H9 (cell line): ENCODE data around the gene ZNRF3. TPM values are rescaled to one million over a fixed set of nuclear protein-coding genes. Genes with fewer than 3 reads are reported as not detected.

ENCODE experiments used
- DNase-seq: peaks from one replicate; pipeline ENCODE4 v3.0.0-alpha.2; 2017
- H2AFZ ChIP-seq: one replicate; pipeline ENCODE4 v1.6.1; 2013; ENCODE audit warnings: mild to moderate bottlenecking, low read length, control low read depth, moderate library complexity
- H2AK5ac ChIP-seq: 2 replicates; pipeline ENCODE4 v1.6.1; 2013; ENCODE audit warnings: low read length, control low read depth, mixed read lengths; ENCODE audit not compliant: insufficient read length
- H2BK120ac ChIP-seq: one replicate; pipeline ENCODE4 v1.6.1; 2013; ENCODE audit warnings: low read depth, mild to moderate bottlenecking, low read length, control low read depth, inconsistent platforms; ENCODE audit not compliant: poor library complexity, severe bottlenecking
- H2BK12ac ChIP-seq: 2 replicates; pipeline ENCODE4 v1.6.1; 2013; ENCODE audit warnings: low read length, control low read depth, mixed read lengths, low read depth; ENCODE audit not compliant: insufficient read length
- H2BK15ac ChIP-seq: 2 replicates; pipeline ENCODE4 v1.6.1; 2013; ENCODE audit warnings: low read depth, low read length, control low read depth
- H2BK20ac ChIP-seq: one replicate; pipeline ENCODE4 v1.6.1; 2013; ENCODE audit warnings: low read depth, mild to moderate bottlenecking, low read length, control low read depth, inconsistent platforms; ENCODE audit not compliant: poor library complexity, severe bottlenecking
- H2BK5ac ChIP-seq: 2 replicates; pipeline ENCODE4 v1.6.1; 2013; ENCODE audit warnings: low read length, control low read depth, mixed read lengths; ENCODE audit not compliant: insufficient read length
- H3K14ac ChIP-seq: 2 replicates; pipeline ENCODE4 v1.6.1; 2013; ENCODE audit warnings: low read length, control low read depth; ENCODE audit not compliant: insufficient read depth
- H3K18ac ChIP-seq: 2 replicates; pipeline ENCODE4 v1.6.1; 2013; ENCODE audit warnings: low read depth, mild to moderate bottlenecking, mixed read lengths, low read length, control low read depth; ENCODE audit not compliant: insufficient read length
- H3K23ac ChIP-seq: 2 replicates; pipeline ENCODE4 v1.6.1; 2013; ENCODE audit warnings: low read length, control low read depth, mixed read lengths, low read depth; ENCODE audit not compliant: insufficient read length
- H3K23me2 ChIP-seq: 2 replicates; pipeline ENCODE4 v1.6.1; 2013; ENCODE audit warnings: low read depth, mild to moderate bottlenecking, mixed read lengths, low read length, control low read depth; ENCODE audit not compliant: insufficient read length, poor library complexity, severe bottlenecking
- H3K27ac ChIP-seq: 2 replicates; pipeline ENCODE4 v1.5.1; 2013; ENCODE audit warnings: low read length, control low read depth, mixed read lengths, low read depth; ENCODE audit not compliant: insufficient read length
- H3K27me3 ChIP-seq: 2 replicates; pipeline ENCODE4 v1.6.1; 2013; ENCODE audit warnings: low read length, control low read depth, inconsistent platforms; ENCODE audit not compliant: insufficient read depth
- H3K4ac ChIP-seq: 2 replicates; pipeline ENCODE4 v1.6.1; 2013; ENCODE audit warnings: low read depth, mild to moderate bottlenecking, control low read depth, inconsistent platforms, low read length, moderate library complexity
- H3K4me1 ChIP-seq: 2 replicates; pipeline ENCODE4 v1.6.1; 2013; ENCODE audit warnings: low read length, control low read depth, inconsistent platforms; ENCODE audit not compliant: insufficient read depth
- H3K4me2 ChIP-seq: 2 replicates; pipeline ENCODE4 v1.6.1; 2013; ENCODE audit warnings: low read length, control low read depth, mixed read lengths; ENCODE audit not compliant: insufficient read length, insufficient read depth
- H3K56ac ChIP-seq: 2 replicates; pipeline ENCODE4 v1.6.1; 2013; ENCODE audit warnings: low read depth, mild to moderate bottlenecking, mixed read lengths, low read length, control low read depth; ENCODE audit not compliant: insufficient read length
- H3K79me1 ChIP-seq: 2 replicates; pipeline ENCODE4 v1.6.1; 2013; ENCODE audit warnings: low read depth, mild to moderate bottlenecking, moderate library complexity, low read length, control low read depth, inconsistent platforms; ENCODE audit not compliant: insufficient read depth, poor library complexity, severe bottlenecking
- H3K79me2 ChIP-seq: 2 replicates; pipeline ENCODE4 v1.6.1; 2013; ENCODE audit warnings: low read length, control low read depth, inconsistent platforms; ENCODE audit not compliant: insufficient read depth
- H3K9ac ChIP-seq: 2 replicates; pipeline ENCODE4 v1.6.1; 2013; ENCODE audit warnings: low read length, control low read depth, mixed read lengths; ENCODE audit not compliant: insufficient read length; ENCODE audit errors: extremely low read depth
- H3K9me3 ChIP-seq: one replicate; pipeline ENCODE4 v1.6.1; 2013; ENCODE audit warnings: low read depth, low read length, inconsistent platforms; ENCODE audit not compliant: control insufficient read depth
- H3T11ph ChIP-seq: one replicate; pipeline ENCODE4 v1.6.1; 2013; ENCODE audit warnings: mild to moderate bottlenecking, low read length, control low read depth, inconsistent platforms
- H4K20me1 ChIP-seq: one replicate; pipeline ENCODE4 v1.6.1; 2013; ENCODE audit not compliant: control insufficient read depth, insufficient read length, insufficient read depth
- H4K5ac ChIP-seq: 2 replicates; pipeline ENCODE4 v1.6.1; 2013; ENCODE audit warnings: low read depth, mild to moderate bottlenecking, mixed read lengths, low read length, control low read depth; ENCODE audit not compliant: insufficient read length
- H4K8ac ChIP-seq: replicated peaks from 2 replicates; pipeline ENCODE4 v1.6.1; 2013; ENCODE audit warnings: low read length, control low read depth, mixed read lengths, low read depth; ENCODE audit not compliant: insufficient read length
- H4K91ac ChIP-seq: 2 replicates; pipeline ENCODE4 v1.6.1; 2013; ENCODE audit warnings: low read depth, mild to moderate bottlenecking, moderate library complexity, mixed read lengths, low read length, control low read depth; ENCODE audit not compliant: insufficient read length
- H3K27ac Mint-ChIP-seq, 3 experiments: 2 replicates in 2 of 3; 3 replicates in 1 of 3; pipeline ENCODE4 v1.8.0; 2020 to 2021; ENCODE audit warnings: mixed read lengths in 3 of 3, mild to moderate bottlenecking in 1 of 3, moderate library complexity in 1 of 3
- H3K27me3 Mint-ChIP-seq: 2 replicates; pipeline ENCODE4 v1.8.0; 2021; ENCODE audit warnings: low read depth, mild to moderate bottlenecking, moderate library complexity, mixed read lengths
- H3K36me3 Mint-ChIP-seq, 3 experiments: 2 replicates in 2 of 3; 3 replicates in 1 of 3; pipeline ENCODE4 v1.8.0; 2020 to 2021; ENCODE audit warnings: low read depth in 3 of 3, mixed read lengths in 3 of 3; ENCODE audit not compliant: insufficient read depth in 1 of 3
- H3K4me1 Mint-ChIP-seq, 2 experiments: 2 replicates each; pipeline ENCODE4 v1.8.0; 2020; ENCODE audit warnings: mixed read lengths in 2 of 2
- H3K4me3 Mint-ChIP-seq, 2 experiments: 2 replicates in 1 of 2; 3 replicates in 1 of 2; pipeline ENCODE4 v1.8.0; 2020 to 2021; ENCODE audit warnings: mild to moderate bottlenecking in 2 of 2, mixed read lengths in 2 of 2, moderate library complexity in 1 of 2
- H3K9me3 Mint-ChIP-seq, 2 experiments: 2 replicates in 1 of 2; 3 replicates in 1 of 2; pipeline ENCODE4 v1.8.0; 2020; ENCODE audit warnings: mild to moderate bottlenecking in 2 of 2, mixed read lengths in 2 of 2, moderate library complexity in 1 of 2
- WGBS: extraction: QIAGEN DNeasy Blood & Tissue Kit; methylation state at CpG from one replicate; pipeline ENCODE4 v1.1.7; 2013; ENCODE audit warnings: missing lambda C conversion rate, low lambda C conversion rate, mixed read lengths; ENCODE audit not compliant: insufficient read length; ENCODE audit errors: extremely low coverage; 5-methylcytosine and 5-hydroxymethylcytosine counted together
- total RNA-seq: library from RNA; stranded (reverse); gene quantifications from 2 replicates; pipeline ENCODE4 v1.2.1, GENCODE V29; 2021
- TF ChIP-seq, protein P1 (sequence below): fragments of 200-600 bp; sonication (generic); conservative IDR thresholded peaks from 3 replicates; pipeline ENCODE4 v1.8.0; 2021; ENCODE audit warnings: antibody characterized with exemption, mild to moderate bottlenecking

Gene ZNRF3
- total RNA-seq, 1 experiment from 2014 or later: 20.6 TPM

DNA sequence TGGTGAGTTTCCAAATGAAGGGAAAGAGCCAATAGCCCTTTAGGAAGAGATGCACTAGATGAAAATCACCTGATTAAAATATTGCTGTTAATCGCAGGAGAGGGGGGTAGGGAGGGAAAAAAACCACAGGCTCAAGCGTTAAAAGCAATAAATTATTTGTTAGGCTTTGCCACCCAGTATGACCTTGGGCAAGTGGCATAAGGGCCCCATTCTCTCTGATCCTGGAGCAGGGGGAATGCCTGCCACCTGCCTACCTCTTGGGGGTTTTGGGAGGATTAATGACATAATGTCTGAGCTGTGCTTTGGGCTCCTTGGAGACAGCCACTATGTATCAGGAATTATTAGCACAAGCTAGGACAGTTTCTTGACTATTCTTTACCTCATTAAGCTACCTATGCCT lies 80.0 kb downstream of the ZNRF3 start:
- H4K5ac ChIP-seq: no peak overlapping the region
- no peaks in the 10 kb centered on the region for H3K9me3 ChIP-seq
- no peak overlapping the region for H3K9ac ChIP-seq
- no peak overlapping the region for H3K27ac ChIP-seq
- H3K23ac ChIP-seq: no peak overlapping the region
- no peak overlapping the region for H3K4me2 ChIP-seq
- no CpG with 5 or more reads among the region's 2 CpGs for WGBS
- H3K23me2 ChIP-seq: no peaks in the 10 kb centered on the region
- H3K14ac ChIP-seq: no peak overlapping the region
- H3K4me1 ChIP-seq: peaks cover 3% of the 10 kb centered on the region; the same call in 1 of the 2 replicates
- DNase-seq: no peak
- no peak overlapping the region for H3K56ac ChIP-seq
- Mint-ChIP-seq H3K27ac (no peak overlapping the region; a peak in 1 of 7 replicates), H3K27me3 (no peaks in the 10 kb centered on the region), H3K9me3 (no peaks in the 10 kb centered on the region), H3K36me3 (peaks cover 2 to 12% (median 12%) of the 10 kb centered on the region in 3 experiments; a peak in 6 of 7 replicates), H3K4me3 (no peak overlapping the region), H3K4me1 (peaks cover 27 to 28% of the 10 kb centered on the region in 2 experiments)
- TF ChIP-seq, protein P1, sequence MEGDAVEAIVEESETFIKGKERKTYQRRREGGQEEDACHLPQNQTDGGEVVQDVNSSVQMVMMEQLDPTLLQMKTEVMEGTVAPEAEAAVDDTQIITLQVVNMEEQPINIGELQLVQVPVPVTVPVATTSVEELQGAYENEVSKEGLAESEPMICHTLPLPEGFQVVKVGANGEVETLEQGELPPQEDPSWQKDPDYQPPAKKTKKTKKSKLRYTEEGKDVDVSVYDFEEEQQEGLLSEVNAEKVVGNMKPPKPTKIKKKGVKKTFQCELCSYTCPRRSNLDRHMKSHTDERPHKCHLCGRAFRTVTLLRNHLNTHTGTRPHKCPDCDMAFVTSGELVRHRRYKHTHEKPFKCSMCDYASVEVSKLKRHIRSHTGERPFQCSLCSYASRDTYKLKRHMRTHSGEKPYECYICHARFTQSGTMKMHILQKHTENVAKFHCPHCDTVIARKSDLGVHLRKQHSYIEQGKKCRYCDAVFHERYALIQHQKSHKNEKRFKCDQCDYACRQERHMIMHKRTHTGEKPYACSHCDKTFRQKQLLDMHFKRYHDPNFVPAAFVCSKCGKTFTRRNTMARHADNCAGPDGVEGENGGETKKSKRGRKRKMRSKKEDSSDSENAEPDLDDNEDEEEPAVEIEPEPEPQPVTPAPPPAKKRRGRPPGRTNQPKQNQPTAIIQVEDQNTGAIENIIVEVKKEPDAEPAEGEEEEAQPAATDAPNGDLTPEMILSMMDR: no peak
- H3K79me1 ChIP-seq: peaks cover 3% of the 10 kb centered on the region
- H2BK5ac ChIP-seq: no peak overlapping the region
- H2AK5ac ChIP-seq: no peak overlapping the region
- H3K18ac ChIP-seq: no peak overlapping the region
- no peak overlapping the region for H2BK12ac ChIP-seq
- no peak overlapping the region for H3K4ac ChIP-seq
- H2AFZ ChIP-seq: no peak overlapping the region
- no peaks in the 10 kb centered on the region for H3K27me3 ChIP-seq
- no peak overlapping the region for H2BK20ac ChIP-seq
- no peak overlapping the region for H3T11ph ChIP-seq
- no peak overlapping the region for H4K8ac ChIP-seq
- H3K79me2 ChIP-seq: peaks cover 9% of the 10 kb centered on the region; the same call in 1 of the 2 replicates
- no peak overlapping the region for H2BK120ac ChIP-seq
- no peak overlapping the region for H2BK15ac ChIP-seq
- H4K91ac ChIP-seq: no peak overlapping the region
- H4K20me1 ChIP-seq: no peaks in the 10 kb centered on the region
